Naive B cell (primary cell): ENCODE results near the gene LPCAT3. TPM values are rescaled to one million over a fixed set of nuclear protein-coding genes. Genes with fewer than 3 reads are reported as not detected.

Experiments used
- ATAC-seq, 2 donors: fragments of 150-1000 bp; cut with Tn5 transposase; 2 replicates each; pipeline ENCODE4 v1.10.0; 2021; ENCODE audit warnings: low read depth in 2 of 2, mild to moderate bottlenecking in 2 of 2, moderate library complexity in 2 of 2
- DNase-seq: peaks from one replicate; pipeline ENCODE4 v3.0.0; 2022
- H3K27ac Mint-ChIP-seq, 6 donors: one replicate each; pipeline ENCODE4 v1.8.0; 2020 to 2022; ENCODE audit warnings: mild to moderate bottlenecking in 6 of 6, mixed read lengths in 6 of 6, moderate library complexity in 5 of 6, inconsistent platforms in 2 of 6
- H3K27me3 Mint-ChIP-seq, 3 donors: one replicate each; pipeline ENCODE4 v1.8.0; 2021 to 2022; ENCODE audit warnings: mixed read lengths in 3 of 3, mild to moderate bottlenecking in 1 of 3
- H3K36me3 Mint-ChIP-seq, 2 donors: one replicate each; pipeline ENCODE4 v1.8.0; 2020 to 2022; ENCODE audit warnings: mixed read lengths in 2 of 2, inconsistent platforms in 1 of 2, mild to moderate bottlenecking in 1 of 2
- H3K4me1 Mint-ChIP-seq, 3 donors: one replicate each; pipeline ENCODE4 v1.8.0; 2020 to 2022; ENCODE audit warnings: mixed read lengths in 3 of 3, inconsistent platforms in 1 of 3, mild to moderate bottlenecking in 1 of 3, moderate library complexity in 1 of 3
- H3K4me3 Mint-ChIP-seq, 8 donors: one replicate each; pipeline ENCODE4 v1.8.0; 2020 to 2022; ENCODE audit warnings: mild to moderate bottlenecking in 8 of 8, mixed read lengths in 8 of 8, moderate library complexity in 8 of 8, inconsistent platforms in 2 of 8
- H3K9me3 Mint-ChIP-seq, 7 donors: one replicate each; pipeline ENCODE4 v1.8.0; 2020 to 2022; ENCODE audit warnings: mixed read lengths in 7 of 7, mild to moderate bottlenecking in 5 of 7, inconsistent platforms in 2 of 7, moderate library complexity in 1 of 7
- polyA plus RNA-seq, 6 donors: library from polyadenylated mRNA; unstranded; fragments of 300-500 nt; fragmentation: Illumina TruSeq; gene quantifications; one replicate each; pipeline ENCODE4 v1.2.3, GENCODE V29; 2021; ENCODE audit warnings: low read depth in 6 of 6

The LPCAT3 gene
- polyA plus RNA-seq, 6 donors from 2014 or later = 14.4 to 30.7 (median 16.7) TPM

- no peaks in the 10 kb centered on the region for H3K9me3 Mint-ChIP-seq
- H3K36me3 Mint-ChIP-seq = peaks cover 27 to 82% of the 10 kb centered on the region in 2 donors
- H3K4me1 Mint-ChIP-seq = peaks cover 67 to 80% (median 72%) of the 10 kb centered on the region in 3 donors
- no peak for DNase-seq
- H3K4me3 Mint-ChIP-seq = peak overlapping the region; percentile 80 to 99 (median 96)
- ATAC-seq = no peak
- no peaks in the 10 kb centered on the region for H3K27me3 Mint-ChIP-seq
- peak overlapping the region in 5 of 6 donors; percentile 90 to 98 (median 93) for H3K27ac Mint-ChIP-seq
Observed at GRCh38 chr12:6956021-6956727, 62.1 kb downstream of the LPCAT3 start.

- Mint-ChIP-seq H3K9me3 (no peaks in the 10 kb centered on the region), H3K36me3 (peaks cover 26 to 74% of the 10 kb centered on the region in 2 donors), H3K4me1 (peaks cover 67 to 80% (median 71%) of the 10 kb centered on the region in 3 donors), H3K27ac (peak overlapping the region in 5 of 6 donors; percentile 83 to 98 (median 97)), H3K4me3 (peak overlapping the region; percentile 90 to 99 (median 98)), H3K27me3 (no peaks in the 10 kb centered on the region)
- no peak for ATAC-seq
- no peak for DNase-seq
Observed at GRCh38 chr12:6955108-6956020, 62.9 kb downstream of the LPCAT3 start.

- DNase-seq = no peak
Observed at GRCh38 chr12:6954316-6955107, 63.8 kb downstream of the LPCAT3 start.

GRCh38 chr12:6953442-6954315 lies 64.6 kb downstream of the LPCAT3 start:
- no peaks in the 10 kb centered on the region for H3K9me3 Mint-ChIP-seq
- DNase-seq (peak; percentile 83), ATAC-seq (peak; percentile 50 to 57)
- H3K27ac Mint-ChIP-seq = peak overlapping the region; percentile 92 to 98 (median 98)
- H3K4me3 Mint-ChIP-seq = peak overlapping the region; percentile 90 to 99 (median 98)
- peaks cover 71 to 80% (median 73%) of the 10 kb centered on the region in 3 donors for H3K4me1 Mint-ChIP-seq
- H3K36me3 Mint-ChIP-seq = peaks cover 17 to 62% of the 10 kb centered on the region in 2 donors
- H3K27me3 Mint-ChIP-seq = no peaks in the 10 kb centered on the region

More at GRCh38 chr12:6954316-6955107, 63.8 kb downstream of the LPCAT3 start:
- Mint-ChIP-seq H3K36me3 (peaks cover 25 to 71% of the 10 kb centered on the region in 2 donors), H3K4me1 (peaks cover 71 to 80% (median 73%) of the 10 kb centered on the region in 3 donors), H3K9me3 (no peaks in the 10 kb centered on the region), H3K4me3 (peak overlapping the region; percentile 90 to 99 (median 98)), H3K27ac (peak overlapping the region; percentile 92 to 98 (median 98)), H3K27me3 (no peaks in the 10 kb centered on the region)
- ATAC-seq = no peak

GRCh38 chr12:6952863-6953441 lies 65.3 kb downstream of the LPCAT3 start:
- DNase-seq (no peak), ATAC-seq (no peak)
- Mint-ChIP-seq H3K27me3 (no peaks in the 10 kb centered on the region), H3K9me3 (no peaks in the 10 kb centered on the region), H3K4me3 (peak overlapping the region; percentile 90 to 99 (median 98)), H3K4me1 (peaks cover 70 to 80% (median 73%) of the 10 kb centered on the region in 3 donors), H3K36me3 (peaks cover 10 to 56% of the 10 kb centered on the region in 2 donors), H3K27ac (peak overlapping the region; percentile 53 to 98 (median 98))

- Mint-ChIP-seq H3K27me3 (no peaks in the 10 kb centered on the region), H3K36me3 (peaks cover 10 to 55% of the 10 kb centered on the region in 2 donors), H3K4me3 (peak overlapping the region; percentile 90 to 99 (median 98)), H3K27ac (peak overlapping the region; percentile 71 to 98 (median 98)), H3K9me3 (no peaks in the 10 kb centered on the region), H3K4me1 (peaks cover 74 to 80% (median 76%) of the 10 kb centered on the region in 3 donors)
- DNase-seq (no peak), ATAC-seq (no peak)
Observed at GRCh38 chr12:6952121-6952862, 66.0 kb downstream of the LPCAT3 start.

GRCh38 chr12:6951551-6952120 lies 66.6 kb downstream of the LPCAT3 start:
- no peak for DNase-seq

GRCh38 chr12:6950811-6951540 lies 67.3 kb downstream of the LPCAT3 start, which contains the start of gene PTPN6:
Gene PTPN6, plus strand, starts transcription at chr12:6951356. Its CDS starts 157 bp downstream, at chr12:6951513.
- no peaks in the 10 kb centered on the region for H3K9me3 Mint-ChIP-seq
- peak within 1 kb of the TSS; percentile 90 to 99 (median 98) for H3K4me3 Mint-ChIP-seq
- peak; percentile 90 for DNase-seq
- peak within 1 kb of the TSS; percentile 71 to 98 (median 96) for H3K27ac Mint-ChIP-seq
- H3K27me3 Mint-ChIP-seq = no peaks in the 10 kb centered on the region
- ATAC-seq = peak; percentile 70 to 72
- peaks cover 10 to 41% of the 10 kb centered on the region in 2 donors for H3K36me3 Mint-ChIP-seq
- H3K4me1 Mint-ChIP-seq = peaks cover 74 to 80% (median 75%) of the 10 kb centered on the region in 3 donors

More at GRCh38 chr12:6951551-6952120, 66.6 kb downstream of the LPCAT3 start:
- no peaks in the 10 kb centered on the region for H3K27me3 Mint-ChIP-seq
- no peak for ATAC-seq
- H3K27ac Mint-ChIP-seq = peak overlapping the region; percentile 39 to 98 (median 89)
- H3K36me3 Mint-ChIP-seq = peaks cover 10 to 48% of the 10 kb centered on the region in 2 donors
- no peaks in the 10 kb centered on the region for H3K9me3 Mint-ChIP-seq
- peaks cover 74 to 80% (median 75%) of the 10 kb centered on the region in 3 donors for H3K4me1 Mint-ChIP-seq
- peak overlapping the region; percentile 90 to 99 (median 98) for H3K4me3 Mint-ChIP-seq

GRCh38 chr12:6950401-6950801 lies 67.9 kb downstream of the LPCAT3 start:
- DNase-seq (no peak), ATAC-seq (no peak)
- Mint-ChIP-seq H3K27ac (peak overlapping the region in 5 of 6 donors; percentile 95 to 98 (median 96)), H3K4me3 (peak overlapping the region; percentile 90 to 99 (median 98)), H3K9me3 (no peaks in the 10 kb centered on the region), H3K4me1 (peaks cover 73 to 80% (median 74%) of the 10 kb centered on the region in 3 donors), H3K27me3 (no peaks in the 10 kb centered on the region), H3K36me3 (peaks cover 10 to 36% of the 10 kb centered on the region in 2 donors)

- DNase-seq (peak; percentile 51), ATAC-seq (peak; percentile 3 to 4)
- peak overlapping the region; percentile 93 to 99 (median 96) for H3K27ac Mint-ChIP-seq
- H3K4me3 Mint-ChIP-seq = peak overlapping the region; percentile 79 to 98 (median 90)
- peaks cover 67 to 77% (median 75%) of the 10 kb centered on the region in 3 donors for H3K4me1 Mint-ChIP-seq
- H3K27me3 Mint-ChIP-seq = no peaks in the 10 kb centered on the region
- peaks cover 10 to 26% of the 10 kb centered on the region in 2 donors for H3K36me3 Mint-ChIP-seq
- H3K9me3 Mint-ChIP-seq = no peaks in the 10 kb centered on the region
Observed at GRCh38 chr12:6948873-6949594, 69.2 kb downstream of the LPCAT3 start.
